Measurements from ENCODE around the gene BAHD1. TPM values are rescaled to one million over a fixed set of nuclear protein-coding genes. Genes with fewer than 3 reads are reported as not detected.

The BAHD1 gene
- polyA plus RNA-seq, 1 of the 3 experiments (the other 2 are of a cell fraction): 5.5 TPM

- TF ChIP-seq FOXJ3 (CRISPR knock-in tag; IDR thresholded peaks at IDR 0.05) (no peak), TEAD4 (IDR thresholded peaks at IDR 0.05; ENCODE audit: borderline replicate concordance, insufficient read depth) (no peak), EP300 (IDR thresholded peaks at IDR 0.05; ENCODE audit: borderline replicate concordance in 1 of 2, low read depth in 1 of 2, low read length in 1 of 2) (no peak), MXI1 (IDR thresholded peaks at IDR 0.05; ENCODE audit: low read depth, low read length) (no peak), FOXM1 (IDR thresholded peaks at IDR 0.05; ENCODE audit: low read depth) (no peak), ZBTB33 (IDR thresholded peaks at IDR 0.05; ENCODE audit: borderline replicate concordance, low read depth) (no peak), FOSL2 (IDR thresholded peaks at IDR 0.05; ENCODE audit: borderline replicate concordance, low read depth) (no peak), JUND (IDR thresholded peaks at IDR 0.05) (no peak), RAD21 (IDR thresholded peaks at IDR 0.05; ENCODE audit: low read length) (peak; percentile 93), SIN3A (IDR thresholded peaks at IDR 0.05; ENCODE audit: borderline replicate concordance, low read depth, low read length) (no peak), ELF1 (IDR thresholded peaks at IDR 0.05) (no peak), NRF1 (IDR thresholded peaks at IDR 0.05; ENCODE audit: low read depth, low read length) (no peak), TAF1 (IDR thresholded peaks at IDR 0.05; ENCODE audit: borderline replicate concordance, low read depth, low read length) (no peak), GABPA (IDR thresholded peaks at IDR 0.05; ENCODE audit: low read depth) (no peak), IRF3 (IDR thresholded peaks at IDR 0.05; ENCODE audit: low read depth, low read length) (no peak)
- TF ChIP-seq, protein P1, sequence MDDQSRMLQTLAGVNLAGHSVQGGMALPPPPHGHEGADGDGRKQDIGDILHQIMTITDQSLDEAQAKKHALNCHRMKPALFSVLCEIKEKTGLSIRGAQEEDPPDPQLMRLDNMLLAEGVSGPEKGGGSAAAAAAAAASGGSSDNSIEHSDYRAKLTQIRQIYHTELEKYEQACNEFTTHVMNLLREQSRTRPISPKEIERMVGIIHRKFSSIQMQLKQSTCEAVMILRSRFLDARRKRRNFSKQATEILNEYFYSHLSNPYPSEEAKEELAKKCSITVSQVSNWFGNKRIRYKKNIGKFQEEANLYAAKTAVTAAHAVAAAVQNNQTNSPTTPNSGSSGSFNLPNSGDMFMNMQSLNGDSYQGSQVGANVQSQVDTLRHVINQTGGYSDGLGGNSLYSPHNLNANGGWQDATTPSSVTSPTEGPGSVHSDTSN (IDR thresholded peaks at IDR 0.05): no peak
These were observed 19.3 kb upstream of the BAHD1 start (continued) for GRCh38 chr15:40421246-40422157.
